ENCODE data around the gene KCNN4.

DNA sequence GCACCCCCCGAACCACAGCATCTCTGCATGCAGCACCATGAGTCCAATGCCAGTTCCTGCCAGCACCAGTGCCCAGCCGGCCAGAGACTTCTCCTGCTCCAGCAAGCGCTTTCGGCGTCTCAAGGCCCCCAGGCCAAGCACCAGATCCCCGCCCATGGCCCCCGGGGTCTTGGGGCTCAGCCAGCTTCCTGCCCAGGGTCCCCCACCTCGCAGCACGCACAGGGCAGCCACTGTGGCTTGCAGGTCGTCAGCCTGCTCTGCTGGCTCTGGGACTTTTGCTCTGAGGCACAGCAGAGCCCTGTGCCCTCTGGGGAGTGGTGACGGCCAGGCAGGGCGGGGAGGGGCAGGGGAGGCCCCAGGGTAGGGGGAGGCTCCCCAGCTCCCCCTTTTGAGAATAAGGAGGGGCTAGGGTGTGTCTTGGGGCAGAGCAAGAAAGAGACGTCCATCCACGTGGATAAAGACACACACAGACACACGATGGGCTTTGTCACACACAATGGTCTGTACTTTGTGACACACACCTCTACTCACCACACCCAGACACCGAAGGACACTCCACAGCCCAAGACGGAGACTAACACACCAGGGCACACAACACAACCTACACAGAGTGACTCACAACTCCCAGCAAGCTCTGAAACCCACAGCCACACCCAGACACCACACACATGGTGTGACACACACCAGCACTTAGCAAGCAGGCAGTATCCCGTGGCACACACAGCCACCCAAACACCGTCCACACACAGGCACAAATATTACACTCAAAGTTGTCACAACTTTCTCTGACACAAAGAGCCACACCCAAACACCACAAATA is at the start of gene KCNN4:
- TF ChIP-seq, protein P1, sequence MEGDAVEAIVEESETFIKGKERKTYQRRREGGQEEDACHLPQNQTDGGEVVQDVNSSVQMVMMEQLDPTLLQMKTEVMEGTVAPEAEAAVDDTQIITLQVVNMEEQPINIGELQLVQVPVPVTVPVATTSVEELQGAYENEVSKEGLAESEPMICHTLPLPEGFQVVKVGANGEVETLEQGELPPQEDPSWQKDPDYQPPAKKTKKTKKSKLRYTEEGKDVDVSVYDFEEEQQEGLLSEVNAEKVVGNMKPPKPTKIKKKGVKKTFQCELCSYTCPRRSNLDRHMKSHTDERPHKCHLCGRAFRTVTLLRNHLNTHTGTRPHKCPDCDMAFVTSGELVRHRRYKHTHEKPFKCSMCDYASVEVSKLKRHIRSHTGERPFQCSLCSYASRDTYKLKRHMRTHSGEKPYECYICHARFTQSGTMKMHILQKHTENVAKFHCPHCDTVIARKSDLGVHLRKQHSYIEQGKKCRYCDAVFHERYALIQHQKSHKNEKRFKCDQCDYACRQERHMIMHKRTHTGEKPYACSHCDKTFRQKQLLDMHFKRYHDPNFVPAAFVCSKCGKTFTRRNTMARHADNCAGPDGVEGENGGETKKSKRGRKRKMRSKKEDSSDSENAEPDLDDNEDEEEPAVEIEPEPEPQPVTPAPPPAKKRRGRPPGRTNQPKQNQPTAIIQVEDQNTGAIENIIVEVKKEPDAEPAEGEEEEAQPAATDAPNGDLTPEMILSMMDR (IDR thresholded peaks at IDR 0.05): no peak
- TF ChIP-seq POLR2A (IDR thresholded peaks at IDR 0.05): no peak
